Vagina (tissue), 2 donors: Measurements from ENCODE around the gene PRKCB. TPM values are rescaled to one million over a fixed set of nuclear protein-coding genes. Genes with fewer than 3 reads are reported as not detected.

ENCODE experiments used
- DNase-seq, 2 donors: peaks; one replicate each; pipeline ENCODE4 v3.0.0-alpha.2; 2017; ENCODE audit errors: extremely low spot score in 2 of 2
- H3K27ac ChIP-seq: fragments of 200-600 bp; sonication (generic); one replicate; pipeline ENCODE4 v1.5.1; 2019
- H3K27me3 ChIP-seq: fragments of 200-600 bp; sonication (generic); one replicate; pipeline ENCODE4 v1.5.1; 2019
- H3K36me3 ChIP-seq, 2 donors: fragments of 200-600 bp; sonication (generic); one replicate each; pipeline ENCODE4 v1.5.1; 2017 to 2019
- H3K4me1 ChIP-seq: fragments of 200-600 bp; sonication (generic); one replicate; pipeline ENCODE4 v1.5.1; 2019
- H3K4me3 ChIP-seq, 2 donors: fragments of 200-600 bp; sonication (generic); 1 replicate in 1 of 2; 2 replicates in 1 of 2; pipeline ENCODE4 v1.5.1; 2016 to 2019
- H3K9me3 ChIP-seq: fragments of 200-600 bp; sonication (generic); one replicate; pipeline ENCODE4 v1.5.1; 2019
- POLR2A ChIP-seq, 2 donors: fragments of 450-650 bp; IDR thresholded peaks; one replicate each; pipeline ENCODE4 v1.6.1; 2017; ENCODE audit warnings: antibody characterized with exemption in 2 of 2, mild to moderate bottlenecking in 2 of 2, moderate library complexity in 2 of 2
- POLR2AphosphoS5 ChIP-seq, 2 donors: sonication (generic); formaldehyde crosslinking; IDR thresholded peaks; one replicate each; pipeline ENCODE4 v1.9.0; 2017; ENCODE audit warnings: antibody characterized with exemption in 2 of 2, mild to moderate bottlenecking in 2 of 2, low read depth in 1 of 2; ENCODE audit not compliant: insufficient read depth in 1 of 2
- intact Hi-C: fragments of 100-400 bp; cut with DNase I; formaldehyde crosslinking; loops from one replicate; pipeline ENCODE4 v1.15.1; 2023
- total RNA-seq: library from RNA; depleted of rRNA; stranded (reverse); fragments of >200 nt; gene quantifications from one replicate; pipeline ENCODE4 v1.2.3, GENCODE V29; 2016
- TF ChIP-seq, protein P1 (sequence below), 3 experiments: fragments of 450-650 bp in 2 of 3; fragments of 200-600 bp in 1 of 3; sonication (generic) in 1 of 3; IDR thresholded peaks; one replicate each; pipeline ENCODE4 v1.5.1; 2017 to 2019; ENCODE audit warnings: antibody characterized with exemption in 3 of 3, mild to moderate bottlenecking in 2 of 3, moderate library complexity in 2 of 3

Gene PRKCB
- total RNA-seq, 1 donor from 2014 or later, result 9.1 TPM

DNA sequence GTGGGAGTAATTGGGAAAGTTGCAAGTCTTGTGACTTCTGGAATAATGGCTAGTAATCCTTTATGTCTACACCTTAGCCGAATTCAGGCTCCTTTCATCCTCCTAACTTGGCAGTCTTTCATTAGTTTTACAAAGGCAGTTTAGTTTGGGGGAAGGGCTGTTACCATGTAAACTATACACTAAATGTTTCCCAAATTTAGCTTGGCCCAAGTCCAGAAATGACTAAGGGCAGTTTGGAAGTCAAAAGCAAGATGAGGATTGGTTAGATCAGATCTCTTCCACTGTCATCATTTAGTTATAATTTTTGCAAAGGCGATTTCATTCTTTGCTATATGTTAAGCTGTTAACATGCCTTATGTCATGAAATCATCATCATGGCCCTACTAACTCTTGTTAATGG lies 304.9 kb downstream of the PRKCB start:
- Histone ChIP-seq H3K4me1 (no peaks in the 10 kb centered on the region), H3K9me3 (no peaks in the 10 kb centered on the region), H3K36me3 (no peaks in the 10 kb centered on the region), H3K27ac (no peak overlapping the region), H3K27me3 (no peaks in the 10 kb centered on the region), H3K4me3 (no peak overlapping the region)
- no peak for DNase-seq
- TF ChIP-seq POLR2A (IDR thresholded peaks at IDR 0.05), result no peak
- TF ChIP-seq POLR2AphosphoS5 (IDR thresholded peaks at IDR 0.05; ENCODE audit: insufficient read depth in 1 of 2, low read depth in 1 of 2), result no peak
- TF ChIP-seq, protein P1, sequence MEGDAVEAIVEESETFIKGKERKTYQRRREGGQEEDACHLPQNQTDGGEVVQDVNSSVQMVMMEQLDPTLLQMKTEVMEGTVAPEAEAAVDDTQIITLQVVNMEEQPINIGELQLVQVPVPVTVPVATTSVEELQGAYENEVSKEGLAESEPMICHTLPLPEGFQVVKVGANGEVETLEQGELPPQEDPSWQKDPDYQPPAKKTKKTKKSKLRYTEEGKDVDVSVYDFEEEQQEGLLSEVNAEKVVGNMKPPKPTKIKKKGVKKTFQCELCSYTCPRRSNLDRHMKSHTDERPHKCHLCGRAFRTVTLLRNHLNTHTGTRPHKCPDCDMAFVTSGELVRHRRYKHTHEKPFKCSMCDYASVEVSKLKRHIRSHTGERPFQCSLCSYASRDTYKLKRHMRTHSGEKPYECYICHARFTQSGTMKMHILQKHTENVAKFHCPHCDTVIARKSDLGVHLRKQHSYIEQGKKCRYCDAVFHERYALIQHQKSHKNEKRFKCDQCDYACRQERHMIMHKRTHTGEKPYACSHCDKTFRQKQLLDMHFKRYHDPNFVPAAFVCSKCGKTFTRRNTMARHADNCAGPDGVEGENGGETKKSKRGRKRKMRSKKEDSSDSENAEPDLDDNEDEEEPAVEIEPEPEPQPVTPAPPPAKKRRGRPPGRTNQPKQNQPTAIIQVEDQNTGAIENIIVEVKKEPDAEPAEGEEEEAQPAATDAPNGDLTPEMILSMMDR (IDR thresholded peaks at IDR 0.05), result no peak
- intact Hi-C loops, result no loop called here

DNA sequence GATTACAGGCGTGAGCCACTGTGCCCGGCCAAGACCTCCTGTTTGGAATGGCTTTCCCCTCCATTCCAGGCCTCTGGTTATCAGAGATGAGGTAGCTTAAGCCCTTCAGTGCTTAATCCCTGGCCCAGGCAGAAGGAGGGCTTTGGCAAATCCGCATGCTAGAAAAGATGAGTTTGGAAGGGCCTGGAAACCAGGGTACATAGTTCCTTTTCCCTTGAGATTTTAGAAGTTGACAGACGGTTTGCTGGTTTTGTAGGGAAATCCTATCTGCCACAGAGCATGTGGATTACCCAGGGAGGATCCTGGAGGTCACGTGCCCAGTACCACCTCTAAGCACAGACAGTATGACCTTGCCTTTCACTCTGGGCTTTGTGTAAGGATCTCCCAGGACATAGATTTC lies 305.7 kb downstream of the PRKCB start:
- Histone ChIP-seq H3K27me3 (no peaks in the 10 kb centered on the region), H3K4me3 (no peak overlapping the region), H3K36me3 (no peaks in the 10 kb centered on the region), H3K27ac (no peak overlapping the region), H3K4me1 (no peaks in the 10 kb centered on the region), H3K9me3 (no peaks in the 10 kb centered on the region)
- TF ChIP-seq, protein P1 (IDR thresholded peaks at IDR 0.05), result no peak
- TF ChIP-seq POLR2AphosphoS5 (IDR thresholded peaks at IDR 0.05; ENCODE audit: insufficient read depth in 1 of 2, low read depth in 1 of 2) (no peak), POLR2A (IDR thresholded peaks at IDR 0.05) (no peak)
- intact Hi-C loops, result no loop called here
- DNase-seq, result no peak

DNA sequence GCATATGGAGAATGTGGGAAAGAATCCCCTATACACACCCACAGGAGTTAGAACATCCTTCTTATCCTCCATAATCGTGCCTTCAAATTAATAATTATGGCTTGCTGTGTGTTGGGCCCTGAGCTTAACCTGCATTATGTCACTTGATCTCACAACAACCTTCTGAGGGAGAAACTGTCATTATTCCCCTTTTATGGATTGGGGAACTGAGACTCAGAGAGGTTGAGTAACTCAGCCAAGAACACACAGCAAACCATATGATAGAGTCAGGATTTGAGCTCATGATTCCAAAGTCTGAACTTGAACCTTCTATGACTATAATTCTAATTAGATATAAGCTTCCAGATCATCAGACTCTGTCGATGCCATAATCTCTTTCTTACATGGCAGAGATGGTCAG lies 306.1 kb downstream of the PRKCB start:
- no peak for TF ChIP-seq POLR2AphosphoS5 (IDR thresholded peaks at IDR 0.05; ENCODE audit: insufficient read depth in 1 of 2, low read depth in 1 of 2)
- TF ChIP-seq, protein P1 (IDR thresholded peaks at IDR 0.05), result no peak
- TF ChIP-seq POLR2A (IDR thresholded peaks at IDR 0.05), result no peak
- H3K4me1 ChIP-seq, result no peaks in the 10 kb centered on the region
- DNase-seq, result no peak
- no peak overlapping the region for H3K4me3 ChIP-seq
- H3K36me3 ChIP-seq, result no peaks in the 10 kb centered on the region
- intact Hi-C loops, result no loop called here
- no peaks in the 10 kb centered on the region for H3K27me3 ChIP-seq
- no peaks in the 10 kb centered on the region for H3K9me3 ChIP-seq
- H3K27ac ChIP-seq, result no peak overlapping the region

DNA sequence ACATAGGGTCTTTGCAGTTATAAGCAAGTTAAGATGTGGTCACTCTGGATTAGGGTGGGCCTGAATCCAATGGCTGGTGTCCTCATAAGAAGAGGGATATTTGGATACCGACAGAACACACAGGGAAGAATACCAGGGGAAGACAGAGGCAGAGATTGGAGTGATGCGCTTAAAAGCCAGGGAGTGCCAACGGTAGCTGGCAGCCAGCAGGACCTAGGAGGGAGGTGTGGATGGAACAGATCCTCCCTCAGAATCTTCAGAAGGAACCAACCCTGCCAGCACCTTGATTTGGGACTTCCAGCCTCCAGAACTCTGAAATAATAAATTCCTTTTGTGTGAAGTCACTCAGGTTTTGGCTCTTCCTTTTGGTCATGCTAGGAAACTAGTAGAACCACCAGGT lies 310.1 kb downstream of the PRKCB start:
- Histone ChIP-seq H3K4me3 (no peak overlapping the region), H3K27ac (no peak overlapping the region), H3K4me1 (no peaks in the 10 kb centered on the region), H3K27me3 (no peaks in the 10 kb centered on the region), H3K9me3 (no peaks in the 10 kb centered on the region), H3K36me3 (no peaks in the 10 kb centered on the region)
- TF ChIP-seq POLR2AphosphoS5 (IDR thresholded peaks at IDR 0.05; ENCODE audit: insufficient read depth in 1 of 2, low read depth in 1 of 2) (no peak), POLR2A (IDR thresholded peaks at IDR 0.05) (no peak)
- TF ChIP-seq, protein P1 (IDR thresholded peaks at IDR 0.05), result no peak
- no peak for DNase-seq
- intact Hi-C loops, result no loop called here

DNA sequence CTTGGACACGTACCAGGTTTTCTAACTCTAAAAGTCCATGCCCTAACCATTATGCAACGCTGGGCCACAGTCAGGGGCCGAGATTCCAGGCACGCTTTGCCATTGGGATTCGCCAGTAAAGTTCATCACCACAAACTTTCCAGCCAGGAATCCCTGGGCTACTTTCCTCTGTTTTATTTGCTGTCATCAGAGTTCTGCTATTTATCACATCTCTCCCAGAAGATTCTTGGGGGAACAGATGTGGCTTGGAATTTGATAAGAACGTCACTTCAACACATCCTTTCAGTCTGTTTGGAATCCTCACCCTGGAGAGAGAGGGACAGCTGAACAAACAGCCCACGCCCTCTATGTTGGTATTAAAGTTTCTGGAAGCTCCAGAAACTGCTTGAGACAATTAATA lies 310.7 kb downstream of the PRKCB start:
- H3K27me3 ChIP-seq, result no peaks in the 10 kb centered on the region
- H3K36me3 ChIP-seq, result no peaks in the 10 kb centered on the region
- H3K27ac ChIP-seq, result no peak overlapping the region
- no peak for TF ChIP-seq POLR2A (IDR thresholded peaks at IDR 0.05)
- TF ChIP-seq, protein P1 (IDR thresholded peaks at IDR 0.05), result no peak
- TF ChIP-seq POLR2AphosphoS5 (IDR thresholded peaks at IDR 0.05; ENCODE audit: insufficient read depth in 1 of 2, low read depth in 1 of 2), result no peak
- no peaks in the 10 kb centered on the region for H3K9me3 ChIP-seq
- no peak overlapping the region for H3K4me3 ChIP-seq
- intact Hi-C loops, result no loop called here
- no peak for DNase-seq
- no peaks in the 10 kb centered on the region for H3K4me1 ChIP-seq
